Testis (tissue), 3 donors: ENCODE measurements around the gene AKAP10. TPM values are rescaled to one million over a fixed set of nuclear protein-coding genes. Genes with fewer than 3 reads are reported as not detected.

Source experiments
- DNase-seq: peaks from one replicate; pipeline ENCODE4 v3.0.0-alpha.2; 2019
- H3K27ac ChIP-seq, 2 donors: fragments of 200-600 bp; sonication (generic); one replicate each; pipeline ENCODE4 v1.5.1; 2019
- H3K27me3 ChIP-seq: fragments of 200-600 bp; sonication (generic); one replicate; pipeline ENCODE4 v1.5.1; 2019
- H3K36me3 ChIP-seq: fragments of 200-600 bp; sonication (generic); one replicate; pipeline ENCODE4 v1.5.1; 2017; ENCODE audit warnings: low read depth; ENCODE audit errors: missing control alignments
- H3K4me1 ChIP-seq: fragments of 200-600 bp; sonication (generic); one replicate; pipeline ENCODE4 v1.5.1; 2019
- H3K4me3 ChIP-seq, 2 donors: fragments of 200-600 bp; sonication (generic); one replicate each; pipeline ENCODE4 v1.5.1; 2017 to 2019
- H3K9me3 ChIP-seq: fragments of 200-600 bp; sonication (generic); one replicate; pipeline ENCODE4 v1.5.1; 2017
- CTCF ChIP-seq, 3 experiments: fragments of 450-650 bp in 2 of 3; fragments of 200-600 bp in 1 of 3; sonication (generic) in 1 of 3; IDR thresholded peaks; one replicate each; pipeline ENCODE4 v1.5.1; 2016 to 2019; ENCODE audit warnings: antibody characterized with exemption in 3 of 3, mild to moderate bottlenecking in 2 of 3, moderate library complexity in 1 of 3
- POLR2A ChIP-seq: fragments of 450-650 bp; IDR thresholded peaks from one replicate; pipeline ENCODE4 v1.6.1; 2017; ENCODE audit warnings: antibody characterized with exemption, mild to moderate bottlenecking, moderate library complexity
- WGBS, 2 donors: methylation state at CpG; one replicate each; pipeline ENCODE4 v1.1.5; 2018; 5-methylcytosine and 5-hydroxymethylcytosine counted together
- intact Hi-C: fragments of 100-400 bp; cut with DNase I; formaldehyde crosslinking; loops from one replicate; pipeline ENCODE4 v1.15.1; 2023; ENCODE audit warnings: low total_unique reads
- polyA plus RNA-seq: library from polyadenylated mRNA; stranded (reverse); fragments of 350-450 nt; fragmentation: Illumina TruSeq; extraction: RNeasy Lipid Tissue Mini Kit (QIAGEN cat#74804); gene quantifications from one replicate; pipeline ENCODE4 v1.2.3, GENCODE V29; 2014; ENCODE audit warnings: low read depth, low replicate concordance; ENCODE audit not compliant: insufficient read depth
- total RNA-seq, 2 donors: library from RNA; depleted of rRNA; stranded (reverse); fragments of >200 nt; gene quantifications; one replicate each; pipeline ENCODE4 v1.2.3, GENCODE V29; 2016

Gene AKAP10
- total and polyA plus RNA-seq, 3 donors from 2014 or later, result 36.0 to 40.0 (median 38.4) TPM

DNA sequence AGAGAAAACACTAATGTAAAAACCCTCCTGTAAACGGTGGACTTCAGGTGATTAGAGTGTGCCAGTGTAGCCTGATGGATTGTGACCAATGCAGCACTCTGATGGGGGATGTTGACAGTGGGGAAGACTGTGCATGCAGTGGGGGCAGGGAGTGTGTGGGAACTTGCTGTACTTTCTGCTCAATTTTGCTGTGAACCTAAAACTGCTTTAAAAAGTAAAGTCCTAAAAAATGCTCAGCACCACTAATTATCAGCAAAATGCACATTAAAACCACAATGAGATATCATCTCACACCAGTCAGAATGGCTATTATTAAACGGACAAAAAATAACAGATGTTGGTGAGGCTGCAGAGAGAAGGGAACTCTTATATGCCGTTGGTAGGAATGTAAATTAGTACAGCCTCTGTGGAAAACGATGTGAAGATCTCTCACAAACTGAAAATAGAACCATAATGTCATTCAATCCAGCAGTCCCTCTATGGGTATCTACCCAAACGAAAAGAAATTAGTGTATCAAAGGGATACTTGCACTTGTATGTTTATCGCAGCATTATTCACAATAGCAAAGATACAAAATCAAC, 100.2 kb downstream of the AKAP10 start:
- Histone ChIP-seq H3K4me3 (no peak overlapping the region), H3K4me1 (no peaks in the 10 kb centered on the region), H3K27ac (no peak overlapping the region), H3K9me3 (no peaks in the 10 kb centered on the region), H3K36me3 (no peaks in the 10 kb centered on the region), H3K27me3 (no peaks in the 10 kb centered on the region)
- intact Hi-C loops, result no loop called here
- 43 to 49% methylated on average over 6 of the region's 6 CpGs for WGBS, 2 donors
- no peak for TF ChIP-seq CTCF (IDR thresholded peaks at IDR 0.05)
- no peak for TF ChIP-seq POLR2A
- DNase-seq, result no peak

DNA sequence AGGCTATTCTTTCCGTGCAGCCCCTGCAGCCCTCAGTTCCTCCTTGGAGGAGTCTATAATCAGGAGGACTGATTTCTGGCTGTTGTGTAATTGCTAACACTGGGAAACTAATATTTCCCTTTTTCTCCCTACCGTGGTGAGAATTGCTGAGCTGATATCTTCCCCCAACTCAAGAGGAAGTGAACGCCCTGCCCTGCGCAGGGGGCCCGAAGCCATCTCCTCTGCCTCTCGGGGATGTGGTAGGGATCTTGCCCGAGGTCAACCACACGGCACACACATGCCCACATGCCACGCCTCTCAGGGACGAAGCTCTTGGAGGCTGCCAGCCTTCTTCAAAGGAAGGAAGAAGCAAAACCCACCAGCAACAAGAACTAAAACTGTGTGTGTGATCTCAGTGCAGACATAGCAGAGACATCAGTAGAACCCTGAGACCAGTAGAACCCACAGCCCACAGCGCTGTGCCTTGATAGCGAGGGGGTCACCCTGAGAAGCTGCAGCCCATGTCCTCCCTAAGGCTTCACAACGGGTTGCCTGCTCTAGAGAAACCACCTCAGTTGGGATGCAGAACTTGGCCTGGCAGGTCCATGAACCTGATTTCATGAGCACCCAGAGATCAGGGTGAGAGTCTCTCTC, 101.0 kb downstream of the AKAP10 start:
- no peaks in the 10 kb centered on the region for H3K36me3 ChIP-seq
- 71 to 83% methylated on average over 13 of the region's 13 CpGs for WGBS, 2 donors
- no peaks in the 10 kb centered on the region for H3K9me3 ChIP-seq
- intact Hi-C loops, result no loop called here
- H3K4me1 ChIP-seq, result no peaks in the 10 kb centered on the region
- no peak overlapping the region for H3K27ac ChIP-seq
- H3K27me3 ChIP-seq, result no peaks in the 10 kb centered on the region
- DNase-seq, result peak; percentile 29
- H3K4me3 ChIP-seq, result no peak overlapping the region
- no peak for TF ChIP-seq POLR2A
- no peak for TF ChIP-seq CTCF (IDR thresholded peaks at IDR 0.05)

DNA sequence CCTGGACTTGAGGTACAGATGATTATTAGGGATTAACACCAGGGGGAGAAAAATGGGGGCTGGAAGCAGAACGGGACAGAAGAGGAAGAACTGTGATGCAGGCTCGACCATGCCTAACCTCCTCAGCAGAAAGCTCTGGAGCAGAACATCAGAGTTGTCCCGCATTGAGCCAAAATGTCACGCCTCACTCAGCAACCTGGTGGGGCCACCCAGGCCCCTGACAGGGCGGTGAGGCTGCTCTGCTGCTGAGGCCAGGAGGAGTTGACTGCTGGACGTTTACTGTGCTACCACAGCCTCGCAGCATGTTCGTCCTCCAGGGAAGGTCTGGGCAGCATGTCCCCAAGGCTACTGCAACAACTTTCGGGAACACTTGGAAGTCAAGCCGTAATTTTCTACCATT, 103.4 kb downstream of the AKAP10 start:
- Histone ChIP-seq H3K27me3 (no peaks in the 10 kb centered on the region), H3K27ac (no peak overlapping the region), H3K4me1 (no peaks in the 10 kb centered on the region), H3K9me3 (no peaks in the 10 kb centered on the region), H3K4me3 (no peak overlapping the region), H3K36me3 (no peaks in the 10 kb centered on the region)
- DNase-seq, result no peak
- TF ChIP-seq POLR2A (no peak), CTCF (IDR thresholded peaks at IDR 0.05) (no peak)
- intact Hi-C loops, result no loop called here
- WGBS, 2 donors, result 73 to 87% methylated on average over 10 of the region's 10 CpGs

GRCh38 chr17:19873346-19873745, 104.3 kb downstream of the AKAP10 start:
- DNase-seq, result no peak
- no peak overlapping the region for H3K4me3 ChIP-seq
- H3K27ac ChIP-seq, result no peak overlapping the region
- 88 to 94% methylated on average over 3 of the region's 3 CpGs for WGBS, 2 donors
- H3K27me3 ChIP-seq, result no peaks in the 10 kb centered on the region
- no peaks in the 10 kb centered on the region for H3K9me3 ChIP-seq
- H3K36me3 ChIP-seq, result no peaks in the 10 kb centered on the region
- no peak for TF ChIP-seq POLR2A
- TF ChIP-seq CTCF (IDR thresholded peaks at IDR 0.05), result no peak
- intact Hi-C loops, result no loop called here
- no peaks in the 10 kb centered on the region for H3K4me1 ChIP-seq

DNA sequence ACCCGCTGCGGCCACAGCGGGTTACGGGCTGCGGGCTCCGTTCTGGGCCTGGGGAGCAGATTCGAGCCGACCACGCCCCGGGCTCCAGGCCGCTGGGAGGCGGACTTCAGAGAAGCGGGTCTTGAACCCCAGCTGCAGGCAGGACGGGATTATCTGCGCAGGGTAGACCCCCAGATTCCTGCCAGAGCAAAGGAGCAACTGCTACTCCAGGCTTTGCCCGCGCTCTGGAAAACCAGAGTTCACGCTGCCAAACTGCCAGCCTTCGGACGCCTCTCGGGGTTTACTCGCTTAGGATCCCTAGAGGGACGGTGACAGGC, 109.6 kb downstream of the AKAP10 start:
- Histone ChIP-seq H3K4me1 (no peaks in the 10 kb centered on the region), H3K36me3 (no peaks in the 10 kb centered on the region), H3K27ac (peak overlapping the region; percentile 69 to 87), H3K4me3 (peak overlapping the region; percentile 73 to 92), H3K27me3 (no peaks in the 10 kb centered on the region), H3K9me3 (no peaks in the 10 kb centered on the region)
- no peak for TF ChIP-seq POLR2A
- TF ChIP-seq CTCF (IDR thresholded peaks at IDR 0.05), result no peak
- no peak for DNase-seq
- intact Hi-C loops, result no loop called here
- 8 to 25% methylated on average over 13 to 23 of the region's 23 CpGs for WGBS, 2 donors
